RWPE1 (cell line): ENCODE data around the gene GLYATL1.

Experiments used
- CTCF ChIA-PET: fragments of 350-600 bp; sonication (Branson Sonifier 250); formaldehyde crosslinking; extraction: SDS; loops from one replicate; lab custom pipeline; 2021; lab: Yijun Ruan, JAX
- POLR2A ChIA-PET: fragments of 400-600 bp; formaldehyde crosslinking; extraction: SDS; loops from one replicate; lab custom pipeline; 2020; ENCODE audit warnings: antibody characterized with exemption; ENCODE audit not compliant: low non-redundant PET; lab: Yijun Ruan, JAX
- DNase-seq: peaks from one replicate; pipeline ENCODE4 v3.0.0; 2012; ENCODE audit warnings: low spot score
- H3K27ac ChIP-seq: fragments of 450-650 bp; 2 replicates; pipeline ENCODE4 v1.5.1; 2017
- CTCF ChIP-seq: fragments of 450-650 bp; conservative IDR thresholded peaks from 2 replicates; pipeline ENCODE4 v1.5.1; 2017; ENCODE audit warnings: low read depth, mild to moderate bottlenecking

GLYATL1 gene

GRCh38 chr11:58905721-58906547 lies 33.4 kb upstream of the GLYATL1 start:
- TF ChIP-seq CTCF, result no peak
- DNase-seq, result peak; percentile 43
- ChIA-PET POLR2A (no interaction called here), CTCF (no interaction called here)
- no peak overlapping the region for H3K27ac ChIP-seq

- ChIA-PET CTCF (interaction anchor here (0.6 kb wide), 1 partner anchor 13 kb away, joined by 3 read pairs; no protein-coding TSS in a partner anchor), POLR2A (no interaction called here)
- H3K27ac ChIP-seq, result no peak overlapping the region
- no peak for DNase-seq
- TF ChIP-seq CTCF, result no peak
Measured at GRCh38 chr11:58907780-58908179, 31.5 kb upstream of the GLYATL1 start.

GRCh38 chr11:58912124-58912523 lies 27.2 kb upstream of the GLYATL1 start:
- ChIA-PET CTCF (interaction anchor here (0.6 kb wide), 1 partner anchor 338 kb away, joined by 3 read pairs; no protein-coding TSS in a partner anchor), POLR2A (no interaction called here)
- H3K27ac ChIP-seq, result no peak overlapping the region
- no peak for TF ChIP-seq CTCF
- no peak for DNase-seq

- TF ChIP-seq CTCF, result no peak
- H3K27ac ChIP-seq, result no peak overlapping the region
- ChIA-PET CTCF (no interaction called here), POLR2A (no interaction called here)
- no peak for DNase-seq
Measured at GRCh38 chr11:58913685-58914084, 25.6 kb upstream of the GLYATL1 start.

GRCh38 chr11:58914821-58915543 lies 24.3 kb upstream of the GLYATL1 start:
- H3K27ac ChIP-seq, result no peak overlapping the region
- POLR2A ChIA-PET, result no interaction called here
- TF ChIP-seq CTCF, result no peak
- no peak for DNase-seq
- CTCF ChIA-PET, result no interaction called here

- ChIA-PET POLR2A (no interaction called here), CTCF (no interaction called here)
- DNase-seq, result no peak
- no peak overlapping the region for H3K27ac ChIP-seq
- no peak for TF ChIP-seq CTCF
Measured at GRCh38 chr11:58916637-58917036, 22.7 kb upstream of the GLYATL1 start.
